GM21390 (cell line): Measurements from ENCODE around the gene PGC.

Experiments used
- ATAC-seq: cut with Tn5 transposase; IDR thresholded peaks from one replicate; pipeline ENCODE4 v1.9.1; 2021; ENCODE audit not compliant: unreplicated experiment

The PGC gene

DNA sequence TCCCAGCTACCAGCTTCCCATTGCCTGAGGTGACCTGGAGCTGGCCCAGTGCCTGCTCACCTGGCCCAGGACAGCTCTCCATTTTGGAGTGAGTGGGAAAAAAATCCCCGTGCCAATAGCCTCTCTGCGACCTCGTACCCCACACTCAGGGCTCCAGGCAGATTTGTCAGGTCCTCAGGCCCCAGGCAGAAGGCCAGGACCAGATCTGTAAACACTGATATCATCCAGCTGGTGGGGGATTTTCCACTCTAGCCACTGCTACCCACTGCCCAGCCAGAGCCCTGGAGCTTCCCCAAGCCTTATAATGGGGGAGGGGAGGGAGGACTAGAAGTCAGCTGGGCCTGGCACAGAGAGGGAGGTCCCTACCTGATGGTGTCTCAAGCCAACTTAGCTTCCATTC, 1.3 kb upstream of the PGC start:
- no peak for ATAC-seq

DNA sequence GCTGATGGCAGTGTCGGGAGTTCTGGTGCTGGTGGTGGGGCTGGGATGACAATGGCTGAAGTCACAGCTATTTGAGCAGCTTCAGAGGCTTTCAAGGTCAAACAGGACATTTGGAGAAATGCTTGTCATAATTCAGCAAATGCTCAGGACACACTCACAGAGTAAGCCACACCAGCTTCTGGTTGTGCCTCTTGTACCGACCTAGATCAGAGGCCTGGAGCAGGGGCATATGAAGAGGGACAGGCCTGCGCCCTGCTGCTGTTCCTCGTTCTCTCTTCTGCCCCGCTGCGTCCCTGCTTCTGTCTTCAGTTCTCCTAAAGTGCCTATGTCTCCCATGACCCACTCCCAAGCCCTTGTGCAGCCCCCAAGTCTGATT, 893 bp upstream of the PGC start:
- no peak for ATAC-seq

DNA sequence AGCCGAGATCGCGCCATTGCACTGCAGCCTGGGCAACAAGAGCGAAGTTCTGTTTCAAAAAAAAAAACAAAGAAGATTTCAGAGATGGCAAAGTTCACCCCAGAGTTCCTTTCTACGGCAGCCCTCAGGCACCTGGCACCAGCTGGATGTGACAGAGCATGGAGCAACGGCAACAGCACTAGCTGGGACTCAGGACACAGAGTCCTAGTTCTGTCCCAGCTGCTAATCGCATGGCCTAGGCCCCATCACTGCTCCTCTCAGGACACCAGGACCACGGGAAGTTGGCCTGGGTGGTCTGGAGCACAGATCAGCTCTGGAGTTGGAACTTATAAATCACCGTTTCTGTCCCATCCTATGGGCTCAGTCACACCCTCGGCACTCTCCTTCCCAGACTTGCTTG, 1.1 kb downstream of the PGC start:
- no peak for ATAC-seq

DNA sequence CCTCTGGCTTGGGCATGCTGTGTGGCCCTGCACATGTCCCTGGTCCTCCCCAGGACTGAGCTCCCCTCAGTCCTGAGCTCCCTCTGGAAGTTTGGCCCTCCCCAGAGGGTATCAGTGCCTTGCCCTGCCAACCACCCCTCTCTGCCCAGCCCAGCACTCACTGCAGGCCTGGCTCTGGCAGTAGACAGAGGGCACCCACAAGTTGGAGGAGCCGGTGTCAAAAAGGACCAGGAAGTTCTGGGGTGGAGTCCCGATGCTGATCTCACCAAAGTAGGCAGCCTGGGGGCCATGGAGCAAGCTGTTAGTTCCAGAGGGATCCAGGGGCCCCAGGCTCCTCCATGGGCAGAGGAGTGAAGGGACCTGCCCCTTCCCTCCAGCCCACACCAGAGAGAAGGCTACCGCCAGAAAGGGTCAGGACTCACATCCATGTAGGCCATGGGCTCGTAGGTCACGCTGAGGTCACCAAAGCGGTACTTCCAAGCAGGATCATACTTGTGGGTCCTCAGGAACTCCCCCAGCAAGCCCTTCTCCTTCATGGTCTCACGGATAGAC, 2.9 kb downstream of the PGC start:
- ATAC-seq, result no peak

DNA sequence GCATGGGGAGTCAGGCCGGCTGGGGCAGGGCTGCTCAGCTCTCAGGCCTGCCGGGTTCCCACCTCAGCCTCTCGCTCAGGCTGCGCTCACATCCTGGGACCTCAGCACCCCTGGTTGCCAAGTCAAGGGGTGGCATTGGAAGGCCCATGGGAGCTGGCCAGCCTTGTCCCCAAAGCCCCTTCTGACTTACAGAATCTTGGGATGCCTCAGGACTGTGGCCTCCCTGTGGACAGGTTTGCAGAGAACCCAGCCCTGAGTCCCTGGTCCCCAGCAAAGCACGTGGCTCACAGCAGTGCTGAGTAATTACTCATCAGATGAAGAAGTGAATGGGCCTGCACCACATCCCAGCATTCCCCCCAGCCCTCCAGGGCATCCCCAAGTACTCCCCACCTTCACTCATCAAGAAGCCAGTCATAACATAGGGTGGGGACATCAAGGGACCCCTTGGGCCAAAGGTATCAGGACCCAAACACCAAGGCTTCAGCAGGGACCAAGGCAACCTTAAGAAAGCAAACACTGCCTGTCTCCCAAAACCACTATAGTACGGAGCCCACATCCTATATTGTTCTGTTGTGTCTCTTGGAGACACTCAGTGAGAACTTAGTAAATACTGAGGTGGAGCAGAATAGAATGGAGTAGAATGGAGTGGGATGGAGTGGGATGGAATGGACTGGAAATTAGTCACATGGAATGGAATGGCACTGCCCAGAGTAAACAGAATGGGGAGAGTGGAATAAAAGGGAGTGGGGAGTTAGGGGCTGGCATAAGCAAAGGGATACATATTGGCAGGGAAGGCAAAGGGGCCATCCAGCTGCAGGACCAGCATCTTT, 3.6 kb downstream of the PGC start:
- ATAC-seq, result no peak

DNA sequence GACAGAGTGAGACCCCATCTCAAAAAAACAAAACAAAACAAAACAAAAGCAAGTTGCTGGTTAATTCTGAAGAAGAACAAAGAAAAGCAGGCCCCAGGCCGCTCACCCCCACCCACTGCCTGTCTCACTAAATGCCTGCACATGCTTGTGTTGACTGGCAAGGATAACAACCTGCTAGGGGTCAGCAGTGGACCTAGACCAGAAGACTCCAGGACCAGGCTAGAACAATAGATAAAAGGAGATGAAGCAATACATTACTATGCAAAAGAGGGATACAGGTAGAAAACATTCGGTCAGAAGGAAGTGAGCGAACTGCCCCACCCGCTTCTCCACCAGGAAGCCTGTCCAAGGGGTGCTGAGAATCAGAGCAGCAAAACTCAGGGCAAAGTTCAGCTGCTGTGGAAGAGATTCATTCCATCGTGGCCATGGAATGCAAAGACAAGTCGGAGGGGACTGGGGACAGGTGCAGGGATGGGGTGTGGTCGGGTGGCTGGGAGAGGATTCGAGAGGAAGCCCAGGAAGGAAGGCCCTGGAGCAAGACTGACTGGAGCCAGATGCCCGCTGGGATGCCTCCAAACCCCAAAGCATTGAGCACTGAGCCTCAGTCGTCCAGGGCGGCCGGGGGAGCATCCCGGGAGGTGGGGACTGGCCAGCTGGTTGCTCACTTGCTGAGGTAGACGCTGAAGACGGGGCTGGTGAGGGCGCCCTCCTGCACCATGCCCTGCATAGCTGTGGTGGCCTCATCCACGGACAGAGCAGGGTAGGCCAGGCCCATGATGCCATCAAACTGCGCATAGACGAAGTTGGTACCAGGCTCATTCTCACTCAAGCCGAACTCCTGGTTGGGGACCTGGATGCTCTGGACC, 5.3 kb downstream of the PGC start:
- no peak for ATAC-seq

DNA sequence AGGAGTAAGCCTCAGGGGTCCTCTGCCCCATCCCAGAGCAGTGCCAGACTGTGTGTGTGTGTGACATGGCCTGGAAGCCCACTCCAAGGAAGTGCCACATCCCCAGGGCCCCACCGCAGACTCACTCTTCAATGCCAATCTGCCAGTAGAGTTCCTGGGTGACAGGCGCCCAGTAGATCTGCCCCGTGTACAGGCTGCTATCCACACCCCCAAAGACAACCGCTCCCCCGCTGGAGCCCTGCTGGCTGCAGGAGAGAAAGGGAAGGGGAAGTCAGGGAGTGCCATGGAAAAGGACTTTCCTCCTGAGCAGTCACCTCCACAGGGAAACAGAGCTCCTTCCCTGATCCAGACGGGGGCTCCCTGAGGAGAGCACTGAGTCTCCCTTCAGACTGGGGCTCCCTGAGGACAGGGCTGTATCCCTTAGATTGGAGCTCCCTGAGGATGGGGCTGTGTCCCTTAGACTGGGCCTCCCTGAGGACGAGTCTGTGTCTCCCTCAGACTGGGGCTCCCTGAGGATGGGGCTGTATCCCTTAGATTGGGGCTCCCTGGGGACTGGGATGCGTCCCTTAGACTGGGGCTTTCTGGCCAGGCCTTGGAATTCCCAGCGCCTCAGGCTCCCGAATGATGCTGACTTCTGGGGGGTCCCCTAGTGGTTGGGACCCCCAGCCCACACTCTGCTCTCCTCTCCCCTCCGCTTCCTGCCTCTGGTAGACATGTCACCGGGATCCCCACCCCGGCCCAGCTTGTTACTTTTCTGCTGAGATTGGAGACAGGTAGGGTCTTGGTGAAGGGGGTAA, 6.6 kb downstream of the PGC start:
- ATAC-seq, result no peak

- ATAC-seq, result no peak
Measured at GRCh38 chr6:41739041-41739440, 8.2 kb downstream of the PGC start.

DNA sequence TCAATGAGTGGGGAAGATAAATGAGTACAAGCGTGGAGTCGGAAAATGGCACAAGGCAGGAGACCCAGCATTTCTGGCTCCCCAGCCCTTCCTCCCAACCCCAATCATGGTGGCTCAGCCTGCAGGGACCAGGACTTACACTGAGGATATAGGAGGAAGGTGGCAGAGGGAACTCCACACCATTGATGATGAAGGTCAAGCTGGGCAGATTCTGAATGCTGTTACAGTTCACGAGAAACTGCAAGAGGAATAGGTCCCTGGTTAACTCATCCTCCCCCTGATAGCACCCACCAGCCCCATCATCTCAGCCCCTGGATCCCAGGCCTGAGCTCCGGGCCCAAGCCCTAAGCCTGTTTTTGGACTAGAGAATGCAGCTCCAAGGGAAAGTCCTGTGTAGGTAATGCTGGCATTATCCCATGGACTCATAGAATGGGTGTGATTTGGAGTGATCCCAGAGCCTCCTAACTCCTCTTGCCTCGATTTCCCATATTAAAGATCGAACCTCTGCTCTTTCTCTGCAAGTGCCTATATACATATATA, 9.5 kb downstream of the PGC start:
- no peak for ATAC-seq

GRCh38 chr6:41736800-41737555, 10.2 kb downstream of the PGC start:
- ATAC-seq, result no peak

- no peak for ATAC-seq
Measured at GRCh38 chr6:41736186-41736733, 10.9 kb downstream of the PGC start.

- peak; percentile 43 for ATAC-seq
Measured at GRCh38 chr6:41735427-41736185, 11.6 kb downstream of the PGC start, which contains the start of gene TFEB. Gene TFEB, minus strand, starts transcription at chr6:41735608. Its CDS starts 44,395 bp downstream, at chr6:41691213.

GRCh38 chr6:41734666-41735426, 12.4 kb downstream of the PGC start:
- ATAC-seq, result peak; percentile 8

DNA sequence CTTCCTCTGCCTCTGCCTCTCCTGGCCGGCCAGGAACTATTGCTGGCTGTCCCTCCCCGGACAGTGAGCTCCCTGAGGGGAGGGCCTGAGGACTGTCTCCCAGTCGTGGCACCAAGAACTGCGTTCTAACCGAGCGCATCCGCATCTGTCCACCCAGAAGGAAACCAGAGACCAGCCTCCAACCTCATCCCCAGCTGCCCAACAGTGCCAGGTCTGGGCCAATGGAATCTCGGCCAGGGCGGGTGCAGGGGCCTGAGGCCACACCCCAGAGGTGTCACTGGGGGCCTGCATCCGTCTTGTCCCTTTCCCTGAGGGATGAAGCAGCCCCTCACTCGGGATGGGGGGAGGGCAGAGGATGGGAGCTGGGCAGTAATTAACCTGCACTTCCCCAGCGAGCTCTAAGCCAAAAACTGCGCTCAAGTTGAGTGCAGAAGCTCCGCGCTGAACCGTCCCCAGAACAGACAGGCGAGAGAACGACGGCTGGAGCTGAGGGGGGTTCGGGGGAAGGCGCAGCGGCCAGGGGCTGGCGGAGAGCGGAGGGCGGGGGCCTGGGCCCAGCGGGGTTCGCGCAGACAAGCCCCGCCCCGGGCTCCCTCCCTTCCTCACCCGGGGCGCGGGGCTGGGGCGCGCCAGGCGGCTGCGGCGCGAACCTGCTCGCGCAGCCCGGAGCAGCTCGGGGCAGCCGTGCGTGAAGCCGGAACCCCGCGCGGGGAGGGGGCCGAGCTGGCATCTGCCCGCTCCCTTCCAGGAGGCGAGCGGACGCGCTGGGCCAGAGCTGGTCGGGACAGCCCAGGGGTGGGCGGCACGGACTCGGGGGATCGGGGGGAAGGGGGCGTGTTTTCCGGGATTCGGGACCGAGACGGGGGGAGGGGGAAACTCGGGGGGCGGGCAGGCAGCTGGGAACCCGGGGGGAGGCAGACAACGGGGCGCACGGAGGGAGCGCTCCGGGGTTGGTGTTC, 13.2 kb downstream of the PGC start:
- ATAC-seq, result peak; percentile 43

DNA sequence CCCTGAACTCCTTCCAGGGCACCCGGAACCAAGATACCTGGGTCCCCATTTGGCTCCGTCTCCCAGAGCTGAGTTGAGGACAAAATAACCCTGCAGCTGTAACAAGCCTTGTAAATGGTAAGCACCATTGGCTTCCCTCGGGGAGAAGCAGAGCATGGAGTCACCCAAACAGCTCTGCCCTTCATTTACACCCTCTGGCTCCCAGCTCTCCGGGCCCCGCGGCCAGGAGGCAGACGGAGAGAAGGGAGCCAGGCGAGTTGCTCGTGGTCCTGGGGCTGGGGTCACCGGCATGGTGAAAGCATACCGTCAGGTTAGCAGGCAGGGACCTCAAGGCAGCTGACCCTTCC, 13.9 kb downstream of the PGC start:
- no peak for ATAC-seq

- ATAC-seq, result peak; percentile 32
Measured at GRCh38 chr6:41732591-41733359, 14.4 kb downstream of the PGC start.
